ENCODE results near the gene SYT17.

The SYT17 gene

DNA sequence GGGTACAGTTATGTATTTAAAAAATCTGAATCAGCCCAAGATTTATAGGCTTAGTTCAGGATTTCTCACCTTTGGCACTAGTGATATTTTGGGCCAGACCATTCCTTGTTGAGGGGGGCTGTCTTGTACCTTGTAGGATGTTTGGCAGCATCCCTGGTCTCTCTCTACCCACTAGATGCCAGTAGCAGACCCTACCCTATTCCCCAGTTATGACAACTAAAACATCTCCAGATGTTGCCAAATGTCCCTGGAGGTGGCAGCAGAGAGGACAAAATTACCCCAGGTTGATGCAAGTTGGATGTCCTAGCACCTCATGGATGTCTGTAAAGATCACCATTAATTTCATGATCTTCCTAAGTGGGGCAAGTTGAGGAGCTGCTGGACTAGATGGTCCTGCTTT is 45.8 kb downstream of the SYT17 start:
- no peak for DNase-seq (ENCODE audit: low read depth in 2 of 2, low spot score in 1 of 2)

GRCh38 chr16:19215705-19216104 is 47.7 kb downstream of the SYT17 start:
- no peak for DNase-seq (ENCODE audit: low read depth in 2 of 2, low spot score in 1 of 2)

DNA sequence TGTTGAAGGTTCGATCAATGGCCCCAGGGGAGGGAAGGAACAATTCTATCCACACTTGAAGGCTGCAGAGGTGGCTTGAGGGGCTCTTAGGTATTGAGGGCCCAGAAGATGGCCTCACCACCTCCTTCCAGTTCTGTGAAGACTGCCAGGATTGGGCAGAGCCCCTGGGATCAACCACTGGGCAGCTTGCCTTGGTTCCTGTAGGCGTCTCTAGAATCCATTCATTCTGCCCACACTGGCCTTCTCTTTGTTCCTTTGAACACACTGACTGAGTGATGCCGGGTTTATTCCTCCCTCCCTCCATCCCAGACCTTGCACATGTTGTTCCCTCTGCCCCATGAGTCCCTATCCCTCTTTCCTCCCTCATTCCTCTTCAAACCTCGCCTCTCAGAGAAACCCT is 50.5 kb downstream of the SYT17 start:
- no peak for DNase-seq (ENCODE audit: low read depth in 2 of 2, low spot score in 1 of 2)

DNA sequence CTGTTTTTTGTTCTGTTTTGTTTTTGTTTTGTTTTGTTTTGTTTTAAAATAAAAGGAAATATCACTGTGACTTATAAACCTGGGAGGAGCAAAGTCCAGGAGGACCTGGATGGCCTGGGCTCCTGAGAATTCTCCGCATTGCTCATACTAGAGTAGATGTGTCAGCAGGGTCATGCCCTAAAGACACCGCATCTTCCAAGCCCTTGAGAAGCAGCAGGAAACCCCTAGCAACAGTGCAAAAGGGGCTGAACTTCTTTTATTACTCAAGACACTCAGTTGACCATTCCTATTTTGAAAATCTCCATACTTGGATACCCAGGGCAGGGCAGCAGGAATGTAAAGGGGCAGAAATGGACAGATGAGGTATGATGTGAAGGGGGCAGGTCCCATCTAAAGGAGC is 51.8 kb downstream of the SYT17 start:
- no peak for DNase-seq (ENCODE audit: low read depth in 2 of 2, low spot score in 1 of 2)

DNA sequence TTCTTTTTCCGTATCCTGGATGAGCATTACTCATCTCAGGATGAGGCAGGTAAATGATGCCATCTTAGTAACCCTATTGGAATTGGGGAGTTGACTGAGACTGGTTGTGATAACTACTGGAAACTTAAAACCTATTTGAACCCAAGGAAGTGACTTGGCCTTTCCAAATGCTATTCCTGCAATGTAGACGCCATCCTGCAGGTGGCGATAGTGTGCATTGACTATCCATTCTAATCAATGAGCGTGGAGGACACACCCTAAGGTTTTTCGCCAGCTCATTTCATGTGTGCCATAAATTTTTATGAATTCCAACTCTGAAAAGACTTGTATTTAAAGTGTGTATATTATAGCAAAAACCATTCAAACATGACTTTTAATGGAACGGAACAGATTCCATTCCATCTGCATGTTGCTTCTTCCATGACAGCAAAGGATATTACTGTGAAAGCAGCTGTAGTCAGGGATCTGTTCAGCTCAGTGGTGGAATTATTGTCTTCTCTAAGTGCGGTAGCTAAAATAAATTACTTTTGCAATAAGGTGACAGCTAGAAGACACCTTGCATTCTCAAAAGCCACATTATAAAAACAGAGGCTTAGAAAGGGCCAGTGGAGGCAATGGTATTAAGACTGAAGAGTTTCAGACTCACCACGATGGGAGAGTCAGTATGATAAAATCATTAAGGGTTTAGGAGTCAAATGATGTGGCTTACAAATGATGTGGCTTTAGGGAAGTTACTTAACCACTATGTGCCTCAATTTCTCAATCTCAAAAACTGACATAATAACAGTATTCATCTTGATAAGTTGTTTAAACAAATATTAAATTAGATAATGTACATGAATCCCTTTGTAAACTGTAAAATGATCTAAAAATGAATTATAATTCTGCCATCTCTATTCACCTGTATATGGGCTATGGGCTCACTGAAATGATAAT is 55.5 kb downstream of the SYT17 start:
- no peak for DNase-seq (ENCODE audit: low read depth in 2 of 2, low spot score in 1 of 2)

DNA sequence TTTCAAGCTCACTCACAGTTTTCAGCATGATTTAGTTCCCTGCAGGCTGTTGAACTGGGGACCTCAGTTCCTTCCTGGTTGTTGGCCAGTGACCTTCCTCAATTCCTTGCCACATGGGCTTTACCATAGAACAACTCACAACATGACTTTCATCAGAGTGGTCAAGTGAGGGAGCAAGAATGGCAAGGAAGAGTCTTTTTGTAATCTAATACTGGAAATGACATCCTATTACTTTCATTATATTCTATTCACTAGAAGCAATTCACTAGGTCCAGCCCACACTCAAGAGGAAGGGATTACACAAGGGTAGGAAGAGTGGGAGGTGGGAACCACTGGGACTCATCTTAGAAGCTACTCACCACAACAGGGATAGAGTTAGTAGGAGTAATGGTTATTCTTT is 57.6 kb downstream of the SYT17 start:
- DNase-seq (ENCODE audit: low read depth in 2 of 2, low spot score in 1 of 2) = no peak

DNA sequence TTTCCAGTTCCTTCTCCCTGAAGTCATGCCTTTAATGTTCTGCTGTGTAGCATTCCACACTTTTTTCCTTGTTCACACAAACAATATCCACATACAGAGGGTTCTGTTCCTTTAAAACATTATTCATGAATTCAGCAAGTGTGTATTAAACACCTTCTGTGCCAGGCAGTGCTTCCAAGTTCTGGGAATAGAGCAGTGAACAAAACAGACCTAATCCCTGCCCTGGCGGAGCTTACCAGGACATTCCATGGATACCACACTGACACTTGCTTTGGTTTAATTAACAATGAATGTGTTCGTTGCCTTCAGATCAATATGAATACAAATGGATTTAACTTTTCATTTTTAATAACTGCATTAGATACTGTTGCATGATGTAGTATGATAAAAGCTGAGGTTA is 59.6 kb downstream of the SYT17 start:
- DNase-seq (ENCODE audit: low read depth in 2 of 2, low spot score in 1 of 2) = no peak

- no peak for DNase-seq (ENCODE audit: low read depth in 2 of 2, low spot score in 1 of 2)
Observed at GRCh38 chr16:19228052-19228451, 60.0 kb downstream of the SYT17 start.

DNA sequence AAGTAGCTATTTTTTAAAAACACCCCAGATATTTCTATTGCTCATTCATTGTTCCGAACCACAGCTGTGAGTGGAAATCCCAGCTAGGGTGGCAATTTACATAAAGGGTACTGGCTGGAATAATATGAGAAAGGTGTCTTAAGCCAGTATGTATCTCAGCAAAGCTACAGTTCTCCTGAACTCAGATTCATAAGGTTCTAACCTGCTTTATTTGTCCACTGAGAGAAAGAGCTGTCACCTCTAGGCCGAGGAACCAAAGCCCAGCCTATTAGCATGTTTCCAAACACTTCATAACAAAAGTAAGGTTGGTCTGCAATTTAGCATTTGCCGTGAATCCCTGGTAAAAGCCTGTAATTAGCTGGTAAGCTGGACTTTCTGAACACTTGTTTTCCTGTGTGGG is 60.5 kb downstream of the SYT17 start:
- no peak for DNase-seq (ENCODE audit: low read depth in 2 of 2, low spot score in 1 of 2)

- DNase-seq (ENCODE audit: low read depth in 2 of 2, low spot score in 1 of 2) = no peak
Observed at GRCh38 chr16:19230575-19230974, 62.5 kb downstream of the SYT17 start.

GRCh38 chr16:19231881-19232280 is 63.8 kb downstream of the SYT17 start:
- no peak for DNase-seq (ENCODE audit: low read depth in 2 of 2, low spot score in 1 of 2)

- DNase-seq (ENCODE audit: low read depth in 2 of 2, low spot score in 1 of 2) = no peak
Observed at GRCh38 chr16:19232988-19233387, 64.9 kb downstream of the SYT17 start.

GRCh38 chr16:19235478-19235877 is 67.4 kb downstream of the SYT17 start:
- DNase-seq (ENCODE audit: low read depth in 2 of 2, low spot score in 1 of 2) = no peak

DNA sequence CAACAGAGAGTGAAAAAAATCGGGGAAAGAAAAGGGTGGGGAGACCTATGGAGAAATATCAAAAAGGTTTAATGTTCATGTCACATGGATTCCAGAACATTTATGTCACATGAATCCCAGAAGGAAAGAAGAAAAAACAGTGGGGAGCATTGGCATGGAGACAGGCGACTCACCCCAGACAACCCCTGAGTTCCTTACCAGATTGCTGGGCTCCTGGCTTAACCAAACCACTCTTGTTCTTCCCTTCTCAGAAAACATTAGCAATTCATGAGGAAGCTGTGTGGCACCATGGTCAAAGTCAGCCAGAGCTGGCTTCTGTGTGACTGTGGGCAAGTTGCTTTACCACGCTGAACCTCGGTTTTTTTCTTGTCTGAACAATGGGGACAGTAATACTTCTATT is 67.8 kb downstream of the SYT17 start:
- no peak for DNase-seq (ENCODE audit: low read depth in 2 of 2, low spot score in 1 of 2)

- no peak for DNase-seq (ENCODE audit: low read depth in 2 of 2, low spot score in 1 of 2)
Observed at GRCh38 chr16:19236561-19237209, 68.6 kb downstream of the SYT17 start.

DNA sequence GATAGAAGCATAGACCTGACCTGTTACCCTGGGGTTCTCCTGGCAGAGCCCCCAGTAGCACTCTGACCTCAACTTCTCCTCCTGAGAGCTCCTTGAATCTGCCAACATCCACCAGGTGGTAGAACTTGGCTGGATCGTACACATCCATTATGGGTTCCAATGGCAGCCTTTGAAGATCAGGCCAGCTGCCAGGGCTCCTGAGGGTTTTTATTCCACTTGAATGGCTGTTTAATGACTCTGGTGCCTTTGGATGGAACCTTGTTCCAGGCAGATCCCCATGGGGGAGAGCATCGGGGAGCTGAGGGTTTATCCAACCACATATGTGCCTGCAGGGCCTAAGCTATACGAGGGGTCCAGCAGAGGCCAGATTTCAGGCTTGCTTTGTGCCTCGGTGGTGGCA is 70.4 kb downstream of the SYT17 start:
- DNase-seq (ENCODE audit: low read depth in 2 of 2, low spot score in 1 of 2) = no peak

DNA sequence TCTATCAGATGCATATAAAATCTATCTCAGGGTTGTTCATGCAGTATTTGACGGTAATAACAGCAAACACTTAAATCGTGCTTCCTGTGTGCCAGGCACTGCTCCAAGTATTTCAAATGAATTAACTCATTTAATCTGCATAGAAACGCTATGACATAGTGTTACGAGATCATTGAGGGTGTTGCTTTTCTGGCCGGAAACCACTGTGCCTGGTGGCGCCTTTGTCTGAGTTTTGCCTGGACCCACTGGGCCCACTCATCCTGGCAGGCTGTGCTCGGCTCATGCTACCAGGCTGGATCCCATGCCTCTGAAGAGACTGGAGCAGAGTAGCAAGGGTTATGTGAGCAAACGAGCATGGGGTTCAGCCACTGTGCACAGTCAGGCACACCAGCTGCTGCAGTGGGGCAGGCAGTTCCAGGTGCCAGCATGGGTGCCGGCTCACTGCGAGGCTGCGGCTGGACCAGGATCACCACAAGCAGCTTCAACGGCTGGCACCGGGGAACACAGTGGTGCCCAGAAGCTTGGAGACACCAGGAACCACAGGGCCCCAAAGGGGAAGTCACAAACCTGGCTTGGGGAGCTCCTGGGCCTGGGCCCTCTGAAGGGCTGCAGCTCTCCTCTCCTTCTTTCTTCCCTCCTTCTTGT is 71.6 kb downstream of the SYT17 start:
- DNase-seq (ENCODE audit: low read depth in 2 of 2, low spot score in 1 of 2) = no peak

- no peak for DNase-seq (ENCODE audit: low read depth in 2 of 2, low spot score in 1 of 2)
Observed at GRCh38 chr16:19240494-19240893, 72.5 kb downstream of the SYT17 start.

DNA sequence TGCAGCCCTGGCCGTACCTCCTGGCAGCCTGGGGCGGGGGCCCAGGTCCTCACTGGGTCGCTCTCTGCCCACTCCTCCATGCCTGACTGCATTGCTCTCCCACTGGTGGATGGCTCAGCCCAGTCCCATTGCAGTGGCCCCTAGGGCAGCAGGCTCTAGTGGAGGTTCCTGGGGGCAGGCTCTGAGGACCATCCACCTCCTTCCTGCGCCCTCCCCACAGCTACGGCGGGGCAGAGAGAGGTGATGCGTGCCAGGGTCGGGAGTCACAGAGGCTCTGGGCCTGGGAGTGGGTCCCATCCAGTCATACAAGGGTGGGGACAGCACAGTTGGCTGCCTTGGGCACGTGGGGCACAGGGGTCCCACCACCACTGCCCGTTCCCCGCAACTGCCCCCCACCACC is 73.5 kb downstream of the SYT17 start:
- DNase-seq (ENCODE audit: low read depth in 2 of 2, low spot score in 1 of 2) = no peak

DNA sequence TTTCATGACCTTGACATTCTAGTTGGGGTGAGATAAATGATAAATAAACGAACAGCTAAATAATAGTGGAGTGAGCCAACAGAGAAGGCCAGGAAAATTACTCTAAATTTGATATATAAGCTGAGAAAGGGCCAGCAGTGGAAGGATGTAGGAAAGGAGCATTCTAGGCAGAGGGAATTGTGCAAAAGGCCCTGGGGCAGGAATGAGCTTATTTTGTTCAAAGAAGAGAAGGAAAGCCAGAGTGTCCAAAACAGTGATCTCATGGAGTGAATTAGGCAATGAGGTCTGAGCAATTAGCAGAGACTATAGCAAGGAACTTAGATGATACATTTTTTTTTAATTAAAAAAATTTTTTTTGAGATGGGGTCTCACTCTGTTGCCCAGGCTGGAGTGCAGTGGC is 74.1 kb downstream of the SYT17 start:
- DNase-seq (ENCODE audit: low read depth in 2 of 2, low spot score in 1 of 2) = no peak

- DNase-seq (ENCODE audit: low read depth in 2 of 2, low spot score in 1 of 2) = no peak
Observed at GRCh38 chr16:19242987-19243575, 75.0 kb downstream of the SYT17 start.
